ENCODE data around the gene CSF3R. TPM values are rescaled to one million over a fixed set of nuclear protein-coding genes. Genes with fewer than 3 reads are reported as not detected.

CSF3R gene
- polyA plus RNA-seq, 1 of the 3 experiments (the other 2 are of a cell fraction) = not detected

GRCh38 chr1:36486093-36486438 lies 3.4 kb upstream of the CSF3R start:
- Histone ChIP-seq H3K9me3 (no peaks in the 10 kb centered on the region), H3K27ac (ENCODE audit: low read depth in 2 of 2, low read length in 1 of 2) (no peak overlapping the region), H2AFZ (ENCODE audit: low read depth) (no peak overlapping the region), H3K9me2 (no peaks in the 10 kb centered on the region), H3F3A (replicated peaks; ENCODE audit: insufficient read depth) (no peaks in the 10 kb centered on the region), H3K4me1 (ENCODE audit: control insufficient read depth in 1 of 2, insufficient read depth in 2 of 2, low read depth in 1 of 2, low read length in 1 of 2) (peaks cover 0 to 18% of the 10 kb centered on the region in 2 experiments; a peak in 1 of 4 replicates), H3K4me2 (no peak overlapping the region), H3K36me3 (replicated peaks in 1 of 2; ENCODE audit: control insufficient read depth in 1 of 2, insufficient read depth in 2 of 2, low read length in 1 of 2) (no peaks in the 10 kb centered on the region), H3K27me3 (ENCODE audit: insufficient read depth) (no peaks in the 10 kb centered on the region), H4K20me1 (ENCODE audit: insufficient read depth) (no peaks in the 10 kb centered on the region), H3K4me3 (ENCODE audit: low read depth in 2 of 2, low read length in 1 of 2) (no peak overlapping the region), H3K79me2 (ENCODE audit: insufficient read depth) (no peaks in the 10 kb centered on the region), H3K9ac (no peak overlapping the region)
- CTCF ChIA-PET = interaction anchor here (1.1 to 1.6 kb wide), 3 partner anchors 30 to 90 kb away, joined by 3 to 6 read pairs (median 5); no protein-coding TSS in a partner anchor
- 86% methylated on average over 2 of the region's 2 CpGs for WGBS (ENCODE audit: low lambda C conversion rate)
- DNase-seq = no peak
- POLR2A ChIA-PET = no interaction called here
- TF ChIP-seq GABPA (IDR thresholded peaks at IDR 0.05; ENCODE audit: low read depth) = no peak
- no peak for TF ChIP-seq PBX3 (IDR thresholded peaks at IDR 0.05)
- no peak for TF ChIP-seq FOXJ3 (CRISPR knock-in tag; IDR thresholded peaks at IDR 0.05)

- Histone ChIP-seq H3K4me3 (ENCODE audit: low read depth in 2 of 2, low read length in 1 of 2) (no peak overlapping the region), H4K20me1 (ENCODE audit: insufficient read depth) (no peaks in the 10 kb centered on the region), H3K27me3 (ENCODE audit: insufficient read depth) (no peaks in the 10 kb centered on the region), H3F3A (replicated peaks; ENCODE audit: insufficient read depth) (no peaks in the 10 kb centered on the region), H3K36me3 (replicated peaks in 1 of 2; ENCODE audit: control insufficient read depth in 1 of 2, insufficient read depth in 2 of 2, low read length in 1 of 2) (no peaks in the 10 kb centered on the region), H3K4me2 (no peak overlapping the region), H2AFZ (ENCODE audit: low read depth) (no peak overlapping the region), H3K27ac (ENCODE audit: low read depth in 2 of 2, low read length in 1 of 2) (no peak overlapping the region), H3K9me2 (no peaks in the 10 kb centered on the region), H3K9me3 (no peaks in the 10 kb centered on the region), H3K79me2 (ENCODE audit: insufficient read depth) (no peaks in the 10 kb centered on the region), H3K9ac (no peak overlapping the region), H3K4me1 (ENCODE audit: control insufficient read depth in 1 of 2, insufficient read depth in 2 of 2, low read depth in 1 of 2, low read length in 1 of 2) (peaks cover 0 to 18% of the 10 kb centered on the region in 2 experiments; a peak in 1 of 4 replicates)
- ChIA-PET POLR2A (no interaction called here), CTCF (interaction anchor here (4.4 kb wide), 1 partner anchor 32 kb away, joined by 21 read pairs; no protein-coding TSS in a partner anchor)
- 62% methylated on average over 2 of the region's 2 CpGs for WGBS (ENCODE audit: low lambda C conversion rate)
- no peak for DNase-seq
- TF ChIP-seq MAX (IDR thresholded peaks at IDR 0.05; ENCODE audit: low read depth) (no peak), NFIC (IDR thresholded peaks at IDR 0.05; ENCODE audit: borderline replicate concordance) (no peak), FOXM1 (IDR thresholded peaks at IDR 0.05; ENCODE audit: low read depth) (no peak), GATA2 (CRISPR knock-in tag; IDR thresholded peaks at IDR 0.05) (no peak), EP300 (IDR thresholded peaks at IDR 0.05; ENCODE audit: borderline replicate concordance in 1 of 2, low read depth in 1 of 2, low read length in 1 of 2) (no peak), USF2 (IDR thresholded peaks at IDR 0.05; ENCODE audit: borderline replicate concordance, low read depth, low read length) (no peak), POLR2AphosphoS5 (IDR thresholded peaks at IDR 0.05; ENCODE audit: low read depth, low read length) (no peak), RXRA (IDR thresholded peaks at IDR 0.05; ENCODE audit: borderline replicate concordance, low read depth) (no peak), ZBTB33 (IDR thresholded peaks at IDR 0.05; ENCODE audit: borderline replicate concordance, low read depth) (no peak), JUND (IDR thresholded peaks at IDR 0.05) (no peak), REST (IDR thresholded peaks at IDR 0.05; ENCODE audit: low read depth, low read length) (no peak), EZH2phosphoT487 (IDR thresholded peaks at IDR 0.05; ENCODE audit: borderline replicate concordance, low read depth) (no peak), SIN3A (IDR thresholded peaks at IDR 0.05; ENCODE audit: borderline replicate concordance, low read depth, low read length) (no peak), YY1 (IDR thresholded peaks at IDR 0.05; ENCODE audit: low read depth) (no peak), CTCF (IDR thresholded peaks at IDR 0.05) (no peak), RAD21 (IDR thresholded peaks at IDR 0.05; ENCODE audit: low read length) (no peak)
Observed at GRCh38 chr1:36484099-36484498, 1.4 kb upstream of the CSF3R start.
